K562 (cell line): Measurements from ENCODE around the gene MCM9. TPM values are rescaled to one million over a fixed set of nuclear protein-coding genes. Genes with fewer than 3 reads are reported as not detected.

Source experiments
- ATAC-seq: fragments of 200-7000 bp; cut with Tn5 transposase; 3 replicates; pipeline ENCODE4 v1.9.1; 2020; ENCODE audit warnings: moderate library complexity
- BruUV-seq: library from RNA; stranded (reverse); fragments of 400-500 nt; replicated peaks from 2 replicates; lab custom pipeline; 2021; lab: Mats Ljungman, UMichigan
- CTCF ChIA-PET: fragments of 300-600 bp; formaldehyde crosslinking; extraction: SDS; loops from one replicate; lab custom pipeline; 2021; ENCODE audit warnings: low intra/inter-chr PET ratio; lab: Yijun Ruan, JAX
- POLR2A ChIA-PET: fragments of 300-600, 350-650 bp; sonication (Branson Sonifier 250); formaldehyde crosslinking; extraction: SDS; loops from one replicate; lab custom pipeline; 2021; ENCODE audit warnings: antibody characterized with exemption, inconsistent platforms; lab: Yijun Ruan, JAX
- DNase-seq, 4 experiments: peaks; one replicate each; pipeline versions ENCODE4 v3.0.0 to v3.0.0-alpha.2; 2011 to 2018; ENCODE audit warnings: low spot score in 3 of 4, mixed read lengths in 3 of 4; ENCODE audit errors: extremely low read depth in 1 of 4
- FAIRE-seq: peaks from 2 replicates; lab custom pipeline; 2011; peaks lifted over from hg19 to GRCh38; lab: Jason Lieb, UNC
- H2AFZ ChIP-seq: 2 replicates; pipeline ENCODE4 v1.6.0; 2011; ENCODE audit warnings: low read depth, low read length, control low read depth, inconsistent platforms
- H3K27ac ChIP-seq: fragments of 200-600 bp; 3 replicates; pipeline ENCODE4 v1.8.0; 2011; ENCODE audit warnings: low read depth, mild to moderate bottlenecking, control low read depth, inconsistent platforms, low read length, moderate library complexity, mixed read lengths; ENCODE audit errors: extremely low read depth
- H3K27me3 ChIP-seq, 2 experiments: fragments of 300-600 bp in 1 of 2; 2 replicates in 1 of 2; 3 replicates in 1 of 2; pipeline versions ENCODE4 v1.6.0 to v1.8.0; 2011; ENCODE audit warnings: inconsistent platforms in 2 of 2, low read length in 2 of 2, mild to moderate bottlenecking in 1 of 2, mixed read lengths in 1 of 2, moderate library complexity in 1 of 2; ENCODE audit not compliant: control insufficient read depth in 2 of 2, insufficient read depth in 2 of 2
- H3K36me3 ChIP-seq: fragments of 300-600 bp; 3 replicates; pipeline ENCODE4 v1.8.0; 2011; ENCODE audit warnings: mild to moderate bottlenecking, low read length, inconsistent platforms; ENCODE audit not compliant: control insufficient read depth, insufficient read depth
- H3K4me1 ChIP-seq, 2 experiments: fragments of 200-600 bp in 1 of 2; replicated peaks in 1 of 2; 2 replicates in 1 of 2; 3 replicates in 1 of 2; pipeline versions ENCODE4 v1.5.1 to v1.8.0; 2011; ENCODE audit warnings: inconsistent platforms in 2 of 2, low read length in 2 of 2, mild to moderate bottlenecking in 1 of 2, mixed read lengths in 1 of 2, moderate library complexity in 1 of 2; ENCODE audit not compliant: control insufficient read depth in 2 of 2, insufficient read depth in 2 of 2
- H3K4me2 ChIP-seq: 2 replicates; pipeline ENCODE4 v1.6.1; 2011; ENCODE audit warnings: low read length, control low read depth, inconsistent platforms, mixed read lengths; ENCODE audit not compliant: insufficient read depth
- H3K4me3 ChIP-seq: fragments of 200-600 bp; sonication (generic), shearing (Covaris generic); 2 replicates; pipeline ENCODE4 v1.5.1; 2016; ENCODE audit warnings: control low read depth, inconsistent platforms
- H3K79me2 ChIP-seq: fragments of 200-600 bp; 3 replicates; pipeline ENCODE4 v1.8.0; 2011; ENCODE audit warnings: low read length, inconsistent platforms; ENCODE audit not compliant: control insufficient read depth, insufficient read depth
- H3K9ac ChIP-seq, 2 experiments: 2 replicates each; pipeline versions ENCODE4 v1.6.0 to v1.6.1; 2011; ENCODE audit warnings: low read depth in 2 of 2, low read length in 2 of 2, control low read depth in 1 of 2, inconsistent platforms in 1 of 2, mild to moderate bottlenecking in 1 of 2, mixed read lengths in 1 of 2; ENCODE audit not compliant: insufficient read depth in 1 of 2
- H3K9me1 ChIP-seq: one replicate; pipeline ENCODE4 v1.6.0; 2011; ENCODE audit warnings: inconsistent platforms, mild to moderate bottlenecking, low read length, moderate library complexity; ENCODE audit not compliant: control insufficient read depth, insufficient read depth
- H3K9me3 ChIP-seq: replicated peaks from 2 replicates; pipeline ENCODE4 v1.5.1; 2011; ENCODE audit warnings: low read depth, low read length, inconsistent platforms; ENCODE audit not compliant: control insufficient read depth, insufficient read depth
- H4K20me1 ChIP-seq: replicated peaks from 2 replicates; pipeline ENCODE4 v1.6.1; 2011; ENCODE audit warnings: low read length, inconsistent platforms, mixed read lengths; ENCODE audit not compliant: control insufficient read depth, insufficient read depth
- BACH1 ChIP-seq: fragments of 200-800 bp; sonication (Bioruptor generic); IDR thresholded peaks from 2 replicates; pipeline ENCODE4 v1.6.1; 2016; ENCODE audit warnings: missing genetic modification characterization, missing compliant biosample characterization
- CBFA2T2 ChIP-seq: fragments of 450-650 bp; conservative IDR thresholded peaks from 2 replicates; pipeline ENCODE4 v1.6.1; 2017; ENCODE audit warnings: mild to moderate bottlenecking
- CBFB ChIP-seq: sonication (generic); formaldehyde crosslinking; IDR thresholded peaks from 2 replicates; pipeline ENCODE4 v1.4.0; 2020; ENCODE audit warnings: mild to moderate bottlenecking, missing genetic modification reagents
- CBX3 ChIP-seq, 2 experiments: IDR thresholded peaks; 1 replicate in 1 of 2; 2 replicates in 1 of 2; pipeline ENCODE4 v1.6.1; 2012; ENCODE audit warnings: inconsistent platforms in 2 of 2, low read length in 2 of 2, borderline replicate concordance in 1 of 2, control low read depth in 1 of 2
- E2F3 ChIP-seq: fragments of 250-450 bp; sonication (Bioruptor Pico); IDR thresholded peaks from 2 replicates; pipeline ENCODE4 v1.4.0; 2020; ENCODE audit warnings: mild to moderate bottlenecking
- ELF2 ChIP-seq: fragments of 250-450 bp; sonication (Bioruptor Pico); IDR thresholded peaks from 2 replicates; pipeline ENCODE4 v1.5.0; 2021; ENCODE audit warnings: mild to moderate bottlenecking
- EP300 ChIP-seq: IDR thresholded peaks from 2 replicates; pipeline ENCODE4 v1.6.1; 2012; ENCODE audit warnings: low read length, improper control_type of control experiment
- HDAC2 ChIP-seq: fragments of 450-650 bp; IDR thresholded peaks from 2 replicates; pipeline ENCODE4 v1.6.1; 2016; ENCODE audit warnings: mild to moderate bottlenecking
- ILF3 ChIP-seq: fragments of 450-650 bp; IDR thresholded peaks from 2 replicates; pipeline ENCODE4 v1.6.1; 2018; ENCODE audit warnings: antibody characterized with exemption, mild to moderate bottlenecking, moderate library complexity, borderline replicate concordance
- NCOA2 ChIP-seq, 2 experiments: fragments of 450-650 bp; IDR thresholded peaks; 2 replicates each; pipeline ENCODE4 v1.6.1; 2018; ENCODE audit warnings: mild to moderate bottlenecking in 2 of 2, moderate library complexity in 1 of 2; ENCODE audit not compliant: partially characterized antibody in 2 of 2
- SMAD2 ChIP-seq: fragments of 150-350 bp; IDR thresholded peaks from 2 replicates; pipeline ENCODE4 v1.6.1; 2014; ENCODE audit warnings: low read depth, mild to moderate bottlenecking, low read length
- SP2 ChIP-seq: IDR thresholded peaks from 2 replicates; pipeline ENCODE4 v1.6.1; 2011; ENCODE audit warnings: mild to moderate bottlenecking, low read depth, low read length, moderate library complexity; ENCODE audit not compliant: poor library complexity, severe bottlenecking; ENCODE audit errors: extremely low read depth
- XRCC4 ChIP-seq: IDR thresholded peaks from one replicate; pipeline ENCODE4 v1.6.1; 2011; ENCODE audit not compliant: insufficient read depth, insufficient read length; ENCODE audit errors: extremely low read depth
- ZNF57 ChIP-seq: fragments of 450-650 bp; formaldehyde crosslinking; IDR thresholded peaks from 2 replicates; pipeline ENCODE4 v1.4.0; 2020; ENCODE audit warnings: mild to moderate bottlenecking, moderate library complexity
- whole genome bisulfite sequencing: fragments of 100-300 bp; shearing (Covaris generic); methylation state at CpG from one replicate; pipeline ENCODE4 v1.1.6; 2016; ENCODE audit warnings: low coverage, mixed read lengths; ENCODE audit not compliant: insufficient coverage; ENCODE audit errors: missing lambda C conversion rate; 5-methylcytosine and 5-hydroxymethylcytosine counted together
- in situ Hi-C: fragments of 300-500 bp; cut with MboI; formaldehyde crosslinking; loops from 4 replicates; pipeline ENCODE4 v1.15.0; 2018; ENCODE audit warnings: inconsistent platforms, mixed read lengths
- intact Hi-C: fragments of 100-400 bp; cut with micrococcal nuclease; formaldehyde crosslinking; loops from 2 replicates; pipeline ENCODE4 v1.14.2; 2022
- polyA plus RNA-seq, 8 experiments: library from polyadenylated mRNA; depleted of rRNA in 4 of 8; stranded (reverse) in 5 of 8; unstranded in 3 of 8; fragments of >200 nt; fragmentation: Nextera tagmentation in 2 of 8; fragmentation: Illumina TruSeq in 1 of 8; extraction: Ambion mirVana in 2 of 8; extraction: Trizol in 1 of 8; gene quantifications; 2 replicates each; pipeline versions ENCODE4 v1.2.1 to v1.2.3, GENCODE V29; 2011 to 2014; ENCODE audit warnings: inconsistent platforms in 1 of 8, missing spikeins in 1 of 8
- total RNA-seq, 7 experiments: library from RNA; depleted of rRNA in 6 of 7; stranded (reverse); fragments of >200 nt in 6 of 7; fragmentation: Illumina TruSeq in 2 of 7; extraction: Trizol in 2 of 7; gene quantifications; 2 replicates each; pipeline versions ENCODE4 v1.2.1 to v1.2.3, GENCODE V29; 2011 to 2021; ENCODE audit warnings: low replicate concordance in 1 of 7
- TF ChIP-seq, protein P1 (sequence below), 2 experiments: fragments of 450-650 bp in 1 of 2; sonication (generic) in 1 of 2; formaldehyde crosslinking in 1 of 2; IDR thresholded peaks in 1 of 2; conservative IDR thresholded peaks in 1 of 2; 2 replicates each; pipeline versions ENCODE4 v1.6.1 to v1.8.1; 2016 to 2023; ENCODE audit warnings: mild to moderate bottlenecking in 2 of 2, moderate library complexity in 2 of 2, inconsistent platforms in 1 of 2, missing genetic modification reagents in 1 of 2
- TF ChIP-seq, protein P2 (sequence below): fragments of 450-650 bp; formaldehyde crosslinking; IDR thresholded peaks from 2 replicates; pipeline ENCODE4 v1.4.0; 2022; ENCODE audit warnings: mild to moderate bottlenecking, moderate library complexity
- TF ChIP-seq, protein P3 (sequence below): fragments of 450-650 bp; formaldehyde crosslinking; IDR thresholded peaks from 2 replicates; pipeline ENCODE4 v1.4.0; 2022; ENCODE audit warnings: missing genetic modification characterization

The MCM9 gene
- total and polyA plus RNA-seq, 9 of the 15 experiments (the other 6 are each of a cell fraction or from before 2014, with no cell fraction given): 4.8 to 16.7 (median 11.6) TPM

DNA sequence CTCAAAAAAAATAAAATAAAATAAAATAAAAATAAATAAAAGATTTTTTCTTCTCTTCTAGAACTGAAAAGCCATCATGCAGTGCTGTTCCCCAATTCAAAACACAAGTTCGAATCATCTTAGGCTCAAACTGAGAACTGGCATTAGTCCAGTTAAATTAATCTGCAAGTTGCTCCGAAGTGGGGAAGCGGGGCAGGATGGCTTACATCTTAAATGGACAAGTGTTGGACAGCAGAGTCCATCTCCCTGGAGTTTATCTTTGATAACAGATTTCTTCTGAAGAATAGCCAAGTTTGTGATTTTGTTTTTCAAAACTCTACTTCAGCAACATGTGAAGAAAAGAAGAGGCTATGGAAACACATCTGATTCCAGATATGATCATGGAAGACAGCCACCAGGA is 152.3 kb downstream of the MCM9 start:
- H3K4me3 ChIP-seq: no peak overlapping the region
- H3K9me3 ChIP-seq: no peaks in the 10 kb centered on the region
- 9% methylated on average over 3 of the region's 3 CpGs for WGBS
- intact Hi-C loops: no loop called here
- ChIA-PET POLR2A (no interaction called here), CTCF (no interaction called here)
- no TSS peak for BruUV-seq
- H3K36me3 ChIP-seq: no peaks in the 10 kb centered on the region
- H3K9ac ChIP-seq: no peak overlapping the region
- no peak for FAIRE-seq
- in situ Hi-C loops: no loop called here
- H3K9me1 ChIP-seq: no peaks in the 10 kb centered on the region
- H3K27ac ChIP-seq: no peak overlapping the region
- no peak for TF ChIP-seq NCOA2 (IDR thresholded peaks at IDR 0.05; ENCODE audit: partially characterized antibody in 2 of 2)
- TF ChIP-seq E2F3 (CRISPR knock-in tag): no peak
- TF ChIP-seq, protein P1, sequence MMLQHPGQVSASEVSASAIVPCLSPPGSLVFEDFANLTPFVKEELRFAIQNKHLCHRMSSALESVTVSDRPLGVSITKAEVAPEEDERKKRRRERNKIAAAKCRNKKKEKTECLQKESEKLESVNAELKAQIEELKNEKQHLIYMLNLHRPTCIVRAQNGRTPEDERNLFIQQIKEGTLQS (IDR thresholded peaks at IDR 0.05): no peak
- TF ChIP-seq, protein P1 (CRISPR knock-in tag; conservative IDR thresholded peaks at IDR 0.05): no peak
- no peak for TF ChIP-seq HDAC2
- TF ChIP-seq ZNF57: no peak
- TF ChIP-seq, protein P2, sequence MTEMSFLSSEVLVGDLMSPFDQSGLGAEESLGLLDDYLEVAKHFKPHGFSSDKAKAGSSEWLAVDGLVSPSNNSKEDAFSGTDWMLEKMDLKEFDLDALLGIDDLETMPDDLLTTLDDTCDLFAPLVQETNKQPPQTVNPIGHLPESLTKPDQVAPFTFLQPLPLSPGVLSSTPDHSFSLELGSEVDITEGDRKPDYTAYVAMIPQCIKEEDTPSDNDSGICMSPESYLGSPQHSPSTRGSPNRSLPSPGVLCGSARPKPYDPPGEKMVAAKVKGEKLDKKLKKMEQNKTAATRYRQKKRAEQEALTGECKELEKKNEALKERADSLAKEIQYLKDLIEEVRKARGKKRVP: no peak
- TF ChIP-seq, protein P3, sequence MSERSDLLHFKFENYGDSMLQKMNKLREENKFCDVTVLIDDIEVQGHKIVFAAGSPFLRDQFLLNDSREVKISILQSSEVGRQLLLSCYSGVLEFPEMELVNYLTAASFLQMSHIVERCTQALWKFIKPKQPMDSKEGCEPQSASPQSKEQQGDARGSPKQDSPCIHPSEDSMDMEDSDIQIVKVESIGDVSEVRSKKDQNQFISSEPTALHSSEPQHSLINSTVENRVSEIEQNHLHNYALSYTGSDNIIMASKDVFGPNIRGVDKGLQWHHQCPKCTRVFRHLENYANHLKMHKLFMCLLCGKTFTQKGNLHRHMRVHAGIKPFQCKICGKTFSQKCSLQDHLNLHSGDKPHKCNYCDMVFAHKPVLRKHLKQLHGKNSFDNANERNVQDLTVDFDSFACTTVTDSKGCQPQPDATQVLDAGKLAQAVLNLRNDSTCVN: no peak
- no peak for TF ChIP-seq CBFB
- TF ChIP-seq EP300: no peak
- TF ChIP-seq ILF3: no peak
- TF ChIP-seq XRCC4: no peak
- TF ChIP-seq CBFA2T2: no peak
- TF ChIP-seq SP2: no peak
- TF ChIP-seq SMAD2: no peak
- no peak for TF ChIP-seq CBX3 (IDR thresholded peaks at IDR 0.05; ENCODE audit: borderline replicate concordance in 1 of 2, low read length in 2 of 2)
- TF ChIP-seq BACH1 (tag): no peak
- no peak for TF ChIP-seq ELF2
- no peak for DNase-seq
- H4K20me1 ChIP-seq: no peaks in the 10 kb centered on the region
- H3K4me2 ChIP-seq: no peak overlapping the region
- ATAC-seq: no peak
- H2AFZ ChIP-seq: no peak overlapping the region
- H3K4me1 ChIP-seq: peaks cover 0 to 4% of the 10 kb centered on the region in 2 experiments; a peak in 1 of 5 replicates
- peaks cover 3 to 10% of the 10 kb centered on the region in 2 experiments; a peak in 3 of 5 replicates for H3K27me3 ChIP-seq
- no peaks in the 10 kb centered on the region for H3K79me2 ChIP-seq
